Umbilical cord (tissue), 2 donors: ENCODE data around the gene LRRIQ1. TPM values are rescaled to one million over a fixed set of nuclear protein-coding genes. Genes with fewer than 3 reads are reported as not detected.

Experiments
- DNase-seq: peaks from one replicate; pipeline ENCODE4 v3.0.0-alpha.2; 2015; ENCODE audit warnings: low spot score
- total RNA-seq: library from RNA; depleted of rRNA; stranded (reverse); fragments of >200 nt; gene quantifications from one replicate; pipeline ENCODE4 v1.2.3, GENCODE V29; 2014; ENCODE audit warnings: low replicate concordance; ENCODE audit not compliant: insufficient read depth

LRRIQ1 gene
- total RNA-seq, 1 donor from 2014 or later = 30.8 TPM

DNA sequence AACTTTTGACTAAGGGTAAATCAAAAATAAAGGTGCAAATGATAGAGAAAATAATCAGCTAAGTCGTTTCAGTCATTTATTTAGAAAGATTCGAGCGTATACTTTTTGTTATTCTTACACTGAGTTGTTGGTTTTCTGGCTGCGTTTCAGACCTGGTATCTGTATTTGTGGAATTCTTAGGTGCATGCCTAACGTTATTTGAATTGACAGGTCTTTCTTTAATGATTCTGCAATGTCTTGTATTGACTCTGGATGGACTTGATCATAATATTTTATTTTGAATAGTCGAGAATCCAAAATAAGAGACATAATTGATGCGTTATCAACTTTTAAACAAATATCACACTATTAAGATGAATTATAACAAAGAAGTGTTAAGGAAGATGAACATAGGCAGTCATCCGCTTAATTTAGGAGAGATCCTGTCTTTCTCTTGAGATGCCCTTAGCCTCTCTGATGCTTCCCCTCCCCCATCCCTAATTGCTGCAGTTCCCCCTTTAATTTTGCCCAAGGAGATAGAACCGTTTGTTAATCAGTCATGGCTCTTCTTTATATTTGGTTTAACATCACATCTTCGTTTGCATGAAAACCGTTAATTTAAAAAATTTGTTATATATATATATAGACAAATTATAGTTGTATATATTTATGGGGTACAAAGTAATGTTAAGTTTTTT is 245.6 kb downstream of the LRRIQ1 start:
- DNase-seq = no peak

DNA sequence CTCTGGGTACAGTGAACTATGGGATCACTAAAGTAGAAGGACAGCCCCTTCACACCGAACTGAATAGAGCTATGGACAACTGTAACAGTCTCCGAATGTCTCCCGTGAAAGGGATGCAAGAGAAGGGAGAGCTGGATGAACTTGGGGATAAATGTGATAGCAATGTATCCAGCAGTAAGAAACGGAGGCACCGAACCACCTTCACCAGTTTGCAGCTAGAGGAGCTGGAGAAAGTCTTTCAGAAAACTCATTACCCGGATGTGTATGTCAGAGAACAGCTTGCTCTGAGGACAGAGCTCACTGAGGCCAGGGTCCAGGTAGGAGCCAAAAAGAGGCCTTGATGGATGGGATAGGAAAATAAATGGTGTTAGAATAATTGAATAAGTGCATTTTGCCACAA is 247.4 kb downstream of the LRRIQ1 start:
- no peak for DNase-seq

Other genes starting within 250 kb of the LRRIQ1 start
- 13.7 TPM for gene SLC6A15, start 123.6 kb upstream of the LRRIQ1 start, total RNA-seq
- 3.4 TPM for gene TSPAN19, start 74 bp upstream of the LRRIQ1 start, total RNA-seq
- gene ALX1, start 243.9 kb downstream of the LRRIQ1 start, total RNA-seq = 4.6 TPM